ENCODE data around the gene HPSE2.
"Not testable (repeated sequence)": the region's sequence is repeated elsewhere in the genome, so short reads cannot be mapped to it uniquely, and the experiment has no call there.

Gene HPSE2

DNA sequence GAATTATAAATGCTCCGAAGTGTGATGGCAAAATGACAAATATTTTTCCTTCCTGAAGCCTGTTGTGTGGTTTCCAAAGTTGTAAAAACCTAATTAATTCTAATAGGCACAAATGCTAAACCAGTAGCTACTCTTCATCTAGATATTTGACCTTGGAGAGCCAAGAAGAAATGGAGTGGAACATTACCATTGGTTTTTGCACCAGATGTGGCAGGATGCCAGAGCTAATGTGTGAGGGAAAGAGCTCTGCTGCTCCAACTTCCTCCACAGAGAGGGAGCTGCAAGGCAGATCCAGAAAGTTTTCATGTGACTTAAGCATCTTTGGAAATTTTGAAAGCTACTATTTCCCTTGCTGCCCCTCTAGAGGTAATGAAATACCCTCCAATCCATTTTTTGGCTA, 723.8 kb downstream of the HPSE2 start:
- no peak overlapping the region for H3K4me2 ChIP-seq (ENCODE audit: low read length)
- no peak overlapping the region for H3K9ac ChIP-seq (ENCODE audit: low read length)
- H3K27ac ChIP-seq (ENCODE audit: low read length): no peak overlapping the region
- no peak overlapping the region for H3K4me3 ChIP-seq (ENCODE audit: low read length)
- no peaks in the 10 kb centered on the region for H3K36me3 ChIP-seq (replicated peaks; ENCODE audit: low read depth, low read length)
- H3K79me2 ChIP-seq (ENCODE audit: low read length): no peaks in the 10 kb centered on the region
- no peaks in the 10 kb centered on the region for H3K9me3 ChIP-seq (ENCODE audit: insufficient read depth, low read length)
- no peaks in the 10 kb centered on the region for H4K20me1 ChIP-seq (ENCODE audit: insufficient read depth, low read length)
- H3K27me3 ChIP-seq (ENCODE audit: low read depth, low read length): no peaks in the 10 kb centered on the region; the same call in 1 of the 2 replicates
- no peak overlapping the region for H2AFZ ChIP-seq (ENCODE audit: low read depth, low read length)
- H3K4me1 ChIP-seq (ENCODE audit: low read length): no peaks in the 10 kb centered on the region
- TF ChIP-seq EZH2phosphoT487 (IDR thresholded peaks at IDR 0.05; ENCODE audit: low read depth) (no peak), CTCF (IDR thresholded peaks at IDR 0.05; ENCODE audit: low read depth, low read length) (no peak)

- no peaks in the 10 kb centered on the region for H3K4me1 ChIP-seq (ENCODE audit: low read length)
- H3K27ac ChIP-seq (ENCODE audit: low read length): no peak overlapping the region
- no peaks in the 10 kb centered on the region for H3K79me2 ChIP-seq (ENCODE audit: low read length)
- no peaks in the 10 kb centered on the region for H3K36me3 ChIP-seq (replicated peaks; ENCODE audit: low read depth, low read length)
- TF ChIP-seq EZH2phosphoT487 (IDR thresholded peaks at IDR 0.05; ENCODE audit: low read depth) (no peak), CTCF (IDR thresholded peaks at IDR 0.05; ENCODE audit: low read depth, low read length) (no peak)
- no peaks in the 10 kb centered on the region for H3K9me3 ChIP-seq (ENCODE audit: insufficient read depth, low read length)
- H2AFZ ChIP-seq (ENCODE audit: low read depth, low read length): no peak overlapping the region
- H4K20me1 ChIP-seq (ENCODE audit: insufficient read depth, low read length): no peaks in the 10 kb centered on the region
- H3K4me3 ChIP-seq (ENCODE audit: low read length): no peak overlapping the region
- H3K27me3 ChIP-seq (ENCODE audit: low read depth, low read length): no peaks in the 10 kb centered on the region; the same call in 1 of the 2 replicates
- no peak overlapping the region for H3K4me2 ChIP-seq (ENCODE audit: low read length)
- H3K9ac ChIP-seq (ENCODE audit: low read length): no peak overlapping the region
Observed at GRCh38 chr10:98510412-98510995, 725.1 kb downstream of the HPSE2 start.

DNA sequence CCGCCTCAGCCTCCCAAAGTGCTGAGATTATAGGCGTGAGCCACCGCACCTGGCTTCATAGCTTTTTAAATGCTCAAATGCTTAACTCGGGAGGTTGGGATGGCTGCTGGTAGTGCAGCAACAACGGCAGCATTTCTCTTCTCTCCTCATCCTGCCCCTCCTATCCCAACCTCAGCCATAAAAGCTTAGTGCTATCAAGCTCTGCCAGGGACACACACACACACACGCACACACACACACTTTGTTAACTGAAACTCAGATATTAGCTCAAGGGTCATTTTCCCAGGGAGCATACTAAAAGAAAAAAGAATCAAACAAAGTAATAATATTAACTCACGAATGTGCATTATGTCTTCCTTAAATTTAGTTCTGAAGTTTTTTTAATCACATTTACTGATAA, 725.9 kb downstream of the HPSE2 start:
- Histone ChIP-seq H3K4me2 (ENCODE audit: low read length) (no peak overlapping the region), H3K79me2 (ENCODE audit: low read length) (no peaks in the 10 kb centered on the region), H3K4me1 (ENCODE audit: low read length) (no peaks in the 10 kb centered on the region), H4K20me1 (ENCODE audit: insufficient read depth, low read length) (no peaks in the 10 kb centered on the region), H2AFZ (ENCODE audit: low read depth, low read length) (no peak overlapping the region), H3K27me3 (ENCODE audit: low read depth, low read length) (peaks cover 2% of the 10 kb centered on the region; the same call in 1 of the 2 replicates), H3K9ac (ENCODE audit: low read length) (no peak overlapping the region), H3K4me3 (ENCODE audit: low read length) (no peak overlapping the region), H3K9me3 (ENCODE audit: insufficient read depth, low read length) (no peaks in the 10 kb centered on the region), H3K27ac (ENCODE audit: low read length) (no peak overlapping the region), H3K36me3 (replicated peaks; ENCODE audit: low read depth, low read length) (no peaks in the 10 kb centered on the region)
- TF ChIP-seq CTCF (IDR thresholded peaks at IDR 0.05; ENCODE audit: low read depth, low read length): no peak
- no peak for TF ChIP-seq EZH2phosphoT487 (IDR thresholded peaks at IDR 0.05; ENCODE audit: low read depth)

DNA sequence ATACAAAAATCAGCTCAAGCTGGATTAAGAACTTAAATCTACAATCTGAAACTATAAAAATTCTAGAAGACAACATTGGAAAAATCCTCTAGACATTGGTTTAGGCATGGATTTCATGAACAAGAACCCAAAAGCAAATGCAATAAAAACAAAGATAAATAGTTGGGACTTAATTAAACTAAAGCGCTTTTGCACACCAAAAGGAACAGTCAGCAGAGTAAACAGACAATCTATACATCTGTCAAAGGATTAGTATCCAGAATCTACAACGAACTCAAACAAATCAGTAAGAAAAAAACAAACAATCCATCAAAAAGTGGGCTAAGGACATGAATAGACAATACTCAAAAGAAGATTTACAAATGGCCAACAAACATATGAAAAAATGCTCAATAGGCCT, 733.1 kb downstream of the HPSE2 start:
- not testable (repeated sequence) for H3K4me1 ChIP-seq (ENCODE audit: low read length); H3K9ac ChIP-seq (ENCODE audit: low read length); H3K4me2 ChIP-seq (ENCODE audit: low read length); H3K4me3 ChIP-seq (ENCODE audit: low read length); H3K9me3 ChIP-seq (ENCODE audit: insufficient read depth, low read length); H3K27me3 ChIP-seq (ENCODE audit: low read depth, low read length); H2AFZ ChIP-seq (ENCODE audit: low read depth, low read length); H3K79me2 ChIP-seq (ENCODE audit: low read length); H3K27ac ChIP-seq (ENCODE audit: low read length); H3K36me3 ChIP-seq (replicated peaks; ENCODE audit: low read depth, low read length); H4K20me1 ChIP-seq (ENCODE audit: insufficient read depth, low read length)
